ENCODE measurements around the gene BICC1. TPM values are rescaled to one million over a fixed set of nuclear protein-coding genes. Genes with fewer than 3 reads are reported as not detected.

BICC1 gene
- total RNA-seq, 1 experiment from 2014 or later: 12.2 TPM

GRCh38 chr10:58700591-58700990 is 187.9 kb downstream of the BICC1 start:
- no peak for DNase-seq (ENCODE audit: low read depth)

DNA sequence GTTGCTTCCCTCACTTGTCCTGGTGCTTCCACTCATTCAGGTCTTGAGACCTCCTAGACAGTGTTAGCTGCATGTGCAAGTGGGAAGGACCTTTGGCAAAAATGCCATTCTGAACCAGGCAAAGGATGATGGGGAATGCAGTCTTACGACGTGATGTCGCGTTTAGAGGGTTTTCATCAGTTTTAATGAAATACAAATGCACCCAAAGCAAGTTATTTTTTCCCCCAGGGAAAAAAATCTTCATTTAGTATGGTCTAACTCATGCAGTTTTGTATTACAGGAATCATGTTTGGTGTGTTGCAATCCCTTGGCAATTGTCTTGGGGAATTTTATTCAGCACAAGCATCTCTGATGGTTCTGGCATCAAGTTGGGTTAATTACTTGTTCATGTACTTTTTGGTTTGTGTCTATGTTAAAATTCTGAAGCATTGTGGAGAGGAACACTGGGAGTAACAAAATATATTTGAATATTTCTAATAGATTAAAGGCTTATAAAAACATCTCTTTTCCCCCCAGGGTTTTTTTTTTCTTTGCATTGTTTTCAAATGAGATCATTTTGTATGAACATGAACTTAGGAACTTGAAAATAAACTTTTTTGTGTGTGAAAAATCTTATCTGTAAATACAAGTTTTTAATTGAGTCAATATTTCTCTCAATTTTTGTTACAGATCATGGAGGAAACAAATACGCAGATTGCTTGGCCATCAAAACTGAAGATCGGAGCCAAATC is 188.9 kb downstream of the BICC1 start:
- DNase-seq (ENCODE audit: low read depth): peak; percentile 14

- no peak for DNase-seq (ENCODE audit: low read depth)
Observed at GRCh38 chr10:58704226-58704625, 191.6 kb downstream of the BICC1 start.

DNA sequence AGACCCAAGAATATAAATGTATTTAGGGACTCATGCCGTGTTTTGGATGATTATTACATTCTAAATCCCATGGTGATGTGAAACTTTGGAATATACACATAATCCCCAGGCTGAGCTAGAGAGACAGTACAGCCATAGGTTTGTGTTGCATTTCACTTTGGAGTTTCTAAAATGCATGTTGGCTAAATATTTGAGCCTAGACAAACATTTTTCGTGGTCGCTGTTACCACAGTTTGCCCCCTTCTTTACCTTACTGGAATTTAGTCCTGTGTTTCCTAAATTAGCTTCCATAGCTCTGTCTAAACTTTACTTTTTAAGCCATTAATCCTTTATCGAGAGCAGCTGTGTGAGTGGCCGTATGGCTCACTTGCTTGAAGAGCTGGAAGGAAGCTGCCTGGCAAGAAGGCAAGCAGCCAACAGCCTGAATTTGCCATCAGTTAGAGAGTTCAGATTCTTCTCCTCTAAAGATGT is 192.0 kb downstream of the BICC1 start:
- peak; percentile 12 for DNase-seq (ENCODE audit: low read depth)

DNA sequence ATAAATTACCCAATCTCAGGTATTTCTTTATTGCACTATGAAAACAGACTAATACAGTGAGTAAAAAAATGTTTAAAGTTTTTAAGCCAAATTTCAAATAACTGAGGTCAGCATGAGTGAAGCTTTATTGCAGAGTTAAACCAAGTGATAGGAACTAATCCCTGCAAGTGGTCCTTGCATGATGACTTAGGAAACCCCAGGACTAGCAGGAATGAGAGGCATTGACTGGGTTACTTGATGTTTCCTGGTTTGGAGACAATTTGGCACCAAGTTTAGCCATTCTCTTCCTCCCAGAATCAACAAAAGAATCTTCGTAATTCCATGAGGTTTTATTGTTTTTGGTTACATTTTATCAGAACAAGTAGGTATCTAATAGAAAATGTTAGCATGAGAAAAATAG is 194.2 kb downstream of the BICC1 start:
- no peak for DNase-seq (ENCODE audit: low read depth)

GRCh38 chr10:58712141-58712540 is 199.5 kb downstream of the BICC1 start:
- DNase-seq (ENCODE audit: low read depth): no peak

DNA sequence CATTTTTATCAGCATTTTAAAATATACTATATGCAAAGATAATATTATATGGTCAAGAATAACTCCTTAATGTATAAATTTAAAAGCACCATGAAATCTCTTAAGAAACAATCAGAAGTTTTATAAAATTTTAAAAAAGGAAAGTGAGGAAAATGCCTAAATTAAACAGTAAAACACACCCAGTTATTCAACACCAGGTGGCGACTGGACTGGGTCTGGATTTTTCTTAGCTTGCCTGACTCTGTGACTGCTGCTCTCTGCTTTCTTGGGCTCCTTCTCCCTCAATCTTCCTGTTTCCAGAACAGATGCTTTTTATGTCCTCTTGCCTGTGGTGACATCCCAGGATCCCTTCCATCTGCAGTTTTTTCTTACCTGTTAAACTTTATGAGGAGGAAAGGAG is 200.3 kb downstream of the BICC1 start:
- DNase-seq (ENCODE audit: low read depth): no peak

DNA sequence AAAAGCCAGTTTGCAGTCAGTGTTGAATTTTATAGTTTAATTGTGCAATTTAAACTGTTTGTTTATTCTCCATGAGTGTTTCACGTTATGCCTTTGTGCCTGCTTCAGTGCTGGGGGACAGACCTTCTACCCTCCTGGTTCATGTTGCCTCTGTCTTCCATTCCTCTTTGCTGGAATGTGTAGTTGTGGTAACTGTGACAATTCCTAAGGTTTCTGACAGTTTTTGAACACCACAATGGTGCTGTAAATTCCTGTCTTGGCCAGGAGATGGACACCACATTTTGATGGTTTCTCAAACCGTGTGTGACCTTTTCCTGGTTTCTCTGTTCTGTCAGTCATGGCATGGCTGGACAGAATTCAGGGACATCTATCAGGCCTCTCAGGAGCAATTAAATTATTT is 201.7 kb downstream of the BICC1 start:
- no peak for DNase-seq (ENCODE audit: low read depth)

- DNase-seq (ENCODE audit: low read depth): no peak
Observed at GRCh38 chr10:58715061-58715460, 202.4 kb downstream of the BICC1 start.

GRCh38 chr10:58718596-58718995 is 205.9 kb downstream of the BICC1 start:
- DNase-seq (ENCODE audit: low read depth): no peak

- DNase-seq (ENCODE audit: low read depth): no peak
Observed at GRCh38 chr10:58721601-58722281, 209.1 kb downstream of the BICC1 start.

DNA sequence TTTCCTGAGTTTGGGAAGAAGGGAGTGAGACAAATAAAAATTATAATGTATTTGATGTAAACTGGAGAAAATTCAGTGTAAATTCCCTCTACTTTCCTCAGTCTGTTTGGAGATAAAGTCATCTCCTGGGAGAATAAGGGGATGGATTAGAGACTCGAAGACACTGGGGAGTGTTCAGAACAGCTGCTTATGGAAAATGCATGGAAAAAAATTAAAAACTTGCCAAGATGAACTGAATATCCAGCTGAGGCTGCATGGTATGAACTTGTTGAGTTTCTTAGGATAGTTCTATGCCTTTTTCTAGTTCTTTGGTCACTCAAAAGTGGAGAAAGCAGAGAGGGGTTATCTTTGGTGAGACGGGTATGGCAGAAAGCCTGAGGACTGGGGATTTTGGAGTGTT is 210.5 kb downstream of the BICC1 start:
- no peak for DNase-seq (ENCODE audit: low read depth)

GRCh38 chr10:58723966-58724365 is 211.3 kb downstream of the BICC1 start:
- DNase-seq (ENCODE audit: low read depth): no peak

DNA sequence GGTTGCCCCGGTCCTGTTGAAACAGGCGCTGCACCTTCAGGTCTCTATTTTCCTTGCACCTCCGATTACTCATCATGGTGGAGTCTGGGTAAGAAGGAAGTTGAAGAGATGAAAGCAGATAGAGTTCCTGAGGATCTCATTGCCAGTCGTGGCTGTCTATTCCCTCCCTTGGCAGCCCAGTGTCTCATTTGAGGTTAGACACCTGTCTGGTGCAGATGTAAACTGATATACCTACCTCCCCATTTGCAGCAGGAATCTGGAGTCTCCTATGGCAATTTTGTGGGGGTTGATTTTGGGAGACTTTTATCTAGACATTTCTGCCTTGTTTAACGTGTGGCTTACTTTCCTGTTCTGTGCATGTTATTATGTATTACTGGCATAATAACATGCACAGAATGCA is 212.1 kb downstream of the BICC1 start:
- DNase-seq (ENCODE audit: low read depth): no peak

DNA sequence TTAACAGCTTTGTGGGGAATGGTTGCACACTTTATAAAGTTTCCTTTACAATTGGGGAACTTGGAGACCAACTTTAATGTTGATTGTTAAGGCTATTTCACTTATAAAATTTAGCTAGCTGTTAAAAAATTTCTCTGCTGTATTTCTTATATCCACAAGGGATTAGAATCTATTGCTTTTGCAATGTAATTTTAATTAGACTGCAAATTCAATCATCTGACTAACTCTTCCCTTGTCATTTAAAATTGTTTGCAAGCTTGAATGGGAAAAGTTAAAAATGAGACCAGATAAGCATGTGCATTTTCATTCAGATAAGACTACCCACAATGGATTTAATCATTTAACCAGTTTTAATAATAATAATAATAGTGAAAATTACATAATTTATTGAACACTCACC is 213.2 kb downstream of the BICC1 start:
- no peak for DNase-seq (ENCODE audit: low read depth)

DNA sequence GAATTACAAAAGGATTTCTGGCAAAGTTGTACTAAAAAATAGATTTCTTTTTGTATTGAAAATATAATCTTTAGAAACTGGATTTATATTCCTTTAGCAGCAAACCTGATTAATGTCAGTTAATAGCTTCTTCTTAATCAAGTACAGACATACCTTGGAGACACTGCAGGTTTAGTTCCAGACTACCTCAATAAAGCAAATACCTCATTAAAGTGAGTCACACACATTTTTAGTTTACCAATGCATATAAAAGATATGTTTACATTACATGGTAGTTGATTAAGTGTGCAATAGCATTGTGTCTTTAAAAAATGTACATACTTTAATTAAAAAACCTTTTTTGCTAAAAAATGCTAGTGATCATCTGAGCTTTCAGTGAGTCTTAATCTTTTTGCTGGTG is 215.0 kb downstream of the BICC1 start:
- DNase-seq (ENCODE audit: low read depth): no peak

DNA sequence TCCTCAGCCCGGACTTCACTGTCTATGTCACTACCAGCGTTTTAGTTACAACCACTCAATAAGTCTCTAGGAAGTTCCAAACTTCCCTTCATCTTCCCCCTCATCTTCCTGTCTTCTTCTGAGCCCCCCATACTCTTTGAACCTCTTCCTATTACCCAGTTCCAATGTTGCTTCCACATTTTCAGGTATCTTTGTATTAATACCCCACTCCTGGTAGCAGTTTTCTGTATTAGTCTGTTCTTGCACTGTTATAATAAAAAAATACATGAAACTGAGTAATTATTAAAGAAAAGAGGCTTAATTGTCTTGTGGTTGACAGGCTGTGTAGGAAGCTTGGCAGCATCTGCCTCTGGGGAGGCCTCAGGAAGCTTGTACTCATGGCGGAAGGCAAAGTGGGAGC is 218.6 kb downstream of the BICC1 start:
- no peak for DNase-seq (ENCODE audit: low read depth)

GRCh38 chr10:58733436-58733835 is 220.8 kb downstream of the BICC1 start:
- DNase-seq (ENCODE audit: low read depth): no peak

DNA sequence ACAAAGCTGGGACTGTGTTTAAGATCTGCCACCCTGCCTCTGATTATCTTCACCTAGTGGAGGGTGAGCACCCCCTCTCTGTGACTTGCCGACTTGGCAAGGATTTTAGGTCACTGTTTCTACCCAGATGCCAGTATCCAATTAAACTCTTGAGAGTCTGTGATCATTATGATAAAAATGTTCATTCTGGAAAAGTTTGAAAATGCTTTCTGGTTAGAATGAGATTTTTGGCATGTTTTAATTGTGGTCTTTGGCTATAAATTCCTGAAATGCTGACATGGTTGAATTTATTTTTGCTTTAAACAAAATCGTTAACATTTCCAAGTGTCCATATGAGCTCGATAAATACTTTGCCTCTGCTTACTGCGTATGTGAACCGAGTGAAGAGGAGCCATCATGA is 221.4 kb downstream of the BICC1 start:
- peak; percentile 5 for DNase-seq (ENCODE audit: low read depth)

GRCh38 chr10:58734664-58735063 is 222.0 kb downstream of the BICC1 start:
- DNase-seq (ENCODE audit: low read depth): no peak

DNA sequence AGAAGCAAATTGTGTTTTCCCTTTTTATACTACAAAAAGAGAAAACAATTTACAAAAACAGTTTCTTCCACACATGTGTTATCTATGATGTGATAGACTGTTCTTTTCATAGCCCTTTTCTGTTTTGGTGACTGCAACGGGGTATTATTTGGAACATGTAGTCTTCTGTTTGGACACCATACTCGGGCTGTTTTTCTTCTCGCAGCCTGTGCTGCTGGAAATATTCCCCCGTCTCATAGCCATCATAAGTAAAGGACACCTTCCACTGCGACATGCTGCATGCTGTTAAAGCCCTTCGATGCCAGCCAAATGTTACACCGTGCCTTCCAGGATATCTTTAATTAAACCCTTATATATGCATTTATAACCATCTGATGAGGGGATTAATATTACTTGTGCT is 222.4 kb downstream of the BICC1 start:
- DNase-seq (ENCODE audit: low read depth): no peak

DNA sequence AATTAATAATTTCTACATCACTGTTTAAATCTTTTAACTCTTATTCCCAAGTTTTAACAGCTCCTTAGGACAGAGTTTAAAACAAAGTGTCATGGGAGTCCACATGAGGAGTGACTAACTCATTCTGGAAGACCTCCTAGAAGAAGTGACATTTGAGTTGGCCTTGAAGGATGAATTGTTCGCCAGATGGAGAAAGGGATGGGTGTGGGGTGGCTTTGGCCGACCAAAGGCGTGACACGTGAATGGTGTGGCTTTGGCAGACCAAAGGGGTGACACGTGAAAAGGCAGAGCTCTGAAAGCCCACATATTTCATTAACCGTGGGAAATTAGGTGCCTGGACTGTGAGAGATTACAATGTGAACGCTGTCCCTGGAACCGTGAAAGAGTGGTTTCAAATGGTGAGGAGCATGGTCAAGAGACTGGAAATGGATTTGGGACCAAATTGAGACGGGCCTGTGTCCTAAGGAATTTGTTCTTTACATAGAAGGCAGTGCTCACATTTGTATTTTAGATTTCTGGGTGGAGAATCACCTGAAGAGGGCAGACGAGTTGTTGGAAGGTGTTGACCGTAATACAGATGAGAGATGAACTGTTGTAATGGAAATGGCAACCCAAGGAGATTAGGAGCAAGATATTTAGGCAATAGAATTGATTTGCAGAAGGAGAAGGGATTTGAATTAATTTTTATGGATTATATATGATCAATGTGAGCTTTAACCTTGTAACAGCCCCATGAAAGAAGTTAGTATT is 228.1 kb downstream of the BICC1 start:
- DNase-seq (ENCODE audit: low read depth): no peak

DNA sequence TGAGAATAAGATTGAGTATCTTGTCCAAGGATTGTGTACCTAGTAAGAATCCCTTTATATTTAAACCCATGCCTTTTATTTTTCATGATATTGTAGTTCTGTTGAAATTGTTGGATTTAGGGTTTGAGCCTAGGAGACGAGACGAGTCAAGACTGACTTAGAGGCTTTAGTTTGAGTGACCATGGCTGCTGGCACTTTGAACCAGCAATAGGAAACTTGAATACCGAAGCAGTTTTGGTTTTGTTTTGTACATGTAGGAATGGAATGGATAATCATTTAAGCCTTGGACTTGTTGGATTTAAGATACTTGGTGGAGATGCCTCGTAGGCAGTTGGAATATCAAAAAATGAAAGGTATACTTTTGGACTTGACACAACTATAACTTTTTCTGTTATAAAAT is 229.0 kb downstream of the BICC1 start:
- DNase-seq (ENCODE audit: low read depth): no peak

Measured in Daoy (cell line).